ENCODE data around the gene OCLN. TPM values are rescaled to one million over a fixed set of nuclear protein-coding genes. Genes with fewer than 3 reads are reported as not detected.
A peak's percentile ranks its signal among the peaks of the same experiment; 100 is the strongest.
"Not testable (repeated sequence)": the region's sequence is repeated elsewhere in the genome, so short reads cannot be mapped to it uniquely, and the experiment has no call there.

Gene OCLN
- total and polyA plus RNA-seq, 5 donors from 2014 or later = 0.06 to 1.4 (median 0.09) TPM; not detected in 1

DNA sequence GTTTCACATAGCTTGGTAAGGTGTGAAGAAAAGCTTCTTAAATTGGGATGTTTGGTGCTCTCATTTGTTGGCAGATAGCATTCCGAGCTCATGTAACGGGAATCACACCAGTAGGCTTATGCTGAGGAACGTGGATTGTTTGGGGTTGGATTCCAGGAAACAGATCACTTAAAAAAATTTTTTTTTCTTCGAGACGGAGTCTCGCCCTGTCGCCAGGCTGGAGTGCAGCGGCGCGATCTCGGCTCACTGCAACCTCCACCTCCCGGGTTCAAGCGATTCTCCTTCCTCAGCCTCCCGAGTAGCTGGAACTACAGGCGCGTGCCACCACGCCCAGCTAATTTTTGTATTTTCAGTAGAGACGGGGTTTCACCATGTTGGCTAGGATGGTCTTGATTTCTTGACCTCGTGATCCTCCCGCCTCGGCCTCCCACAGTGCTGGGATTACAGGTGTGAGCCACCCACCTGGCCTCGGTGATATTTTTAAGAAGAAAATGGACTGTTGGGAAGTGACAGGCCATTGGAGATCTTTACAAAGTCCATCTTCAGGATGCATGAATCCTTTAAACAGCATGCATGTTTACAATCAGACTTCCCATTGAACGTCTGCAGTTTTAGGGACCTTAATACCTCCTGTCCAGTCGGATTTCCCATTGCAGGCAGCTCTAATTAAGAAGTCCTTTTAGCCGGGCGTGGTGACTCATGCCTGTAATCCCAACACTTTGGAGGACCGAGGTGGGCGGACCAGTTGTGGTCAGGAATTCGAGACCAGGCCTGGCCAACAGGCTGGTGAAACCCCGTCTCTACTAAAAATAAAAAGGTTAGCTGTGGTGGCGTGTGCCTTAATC lies 68.2 kb downstream of the OCLN start:
- H3K36me3 Mint-ChIP-seq; H3K9me3 Mint-ChIP-seq; H3K36me3 ChIP-seq (ENCODE audit: control insufficient read depth, insufficient read depth, low read length); H3K27ac ChIP-seq (ENCODE audit: insufficient read depth, low read length, poor library complexity, severe bottlenecking); H3K27me3 Mint-ChIP-seq; H3K4me1 ChIP-seq (ENCODE audit: control insufficient read depth, insufficient read depth, low read length, poor library complexity, severe bottlenecking); H3K27ac Mint-ChIP-seq; H3K9me3 ChIP-seq (ENCODE audit: control insufficient read depth in 2 of 2, low read length in 2 of 2); DNase-seq; H3K27me3 ChIP-seq (ENCODE audit: control insufficient read depth, insufficient read depth, low read length); H3K4me1 Mint-ChIP-seq; ATAC-seq (ENCODE audit: low read depth in 2 of 2): not testable (repeated sequence)
- H3K4me3 ChIP-seq (ENCODE audit: low read depth, low read length) = peak overlapping the region; percentile 41
- peak overlapping the region in 3 of 4 donors; percentile 47 to 56 (median 55) for H3K4me3 Mint-ChIP-seq

DNA sequence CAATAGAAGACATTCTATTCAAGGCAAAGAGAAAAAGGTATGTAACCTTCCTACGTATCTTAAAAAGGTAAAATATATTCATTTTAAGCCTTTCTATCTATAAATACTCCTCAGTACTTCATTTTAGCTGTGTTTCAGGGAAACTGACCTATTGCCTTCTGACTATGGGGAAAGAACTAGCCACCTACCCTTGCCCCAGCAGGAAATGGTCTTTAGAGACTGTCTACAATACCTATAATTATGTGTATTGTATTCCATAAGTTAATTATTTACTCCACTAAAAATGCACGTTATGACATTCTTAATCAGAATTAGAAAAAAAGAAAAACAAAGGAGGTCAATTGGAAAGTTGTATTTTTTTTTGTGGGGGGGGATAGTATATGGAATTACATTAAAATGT lies 73.6 kb downstream of the OCLN start:
- H3K9me3 ChIP-seq (ENCODE audit: control insufficient read depth in 2 of 2, low read length in 2 of 2); H3K36me3 ChIP-seq (ENCODE audit: control insufficient read depth, insufficient read depth, low read length); H3K9me3 Mint-ChIP-seq; DNase-seq; H3K4me3 Mint-ChIP-seq; ATAC-seq (ENCODE audit: low read depth in 2 of 2); H3K4me1 Mint-ChIP-seq; H3K27me3 ChIP-seq (ENCODE audit: control insufficient read depth, insufficient read depth, low read length); H3K27ac ChIP-seq (ENCODE audit: insufficient read depth, low read length, poor library complexity, severe bottlenecking); H3K4me3 ChIP-seq (ENCODE audit: low read depth, low read length); H3K27me3 Mint-ChIP-seq; H3K27ac Mint-ChIP-seq; H3K36me3 Mint-ChIP-seq; H3K4me1 ChIP-seq (ENCODE audit: control insufficient read depth, insufficient read depth, low read length, poor library complexity, severe bottlenecking): not testable (repeated sequence)

GRCh38 chr5:69568072-69568471 lies 75.5 kb downstream of the OCLN start:
- not testable (repeated sequence) for H3K4me3 ChIP-seq (ENCODE audit: low read depth, low read length); H3K36me3 ChIP-seq (ENCODE audit: control insufficient read depth, insufficient read depth, low read length); H3K27ac ChIP-seq (ENCODE audit: insufficient read depth, low read length, poor library complexity, severe bottlenecking); H3K27ac Mint-ChIP-seq; H3K9me3 Mint-ChIP-seq; H3K4me1 Mint-ChIP-seq; H3K4me3 Mint-ChIP-seq; ATAC-seq (ENCODE audit: low read depth in 2 of 2); H3K27me3 Mint-ChIP-seq; H3K27me3 ChIP-seq (ENCODE audit: control insufficient read depth, insufficient read depth, low read length); H3K4me1 ChIP-seq (ENCODE audit: control insufficient read depth, insufficient read depth, low read length, poor library complexity, severe bottlenecking); H3K9me3 ChIP-seq (ENCODE audit: control insufficient read depth in 2 of 2, low read length in 2 of 2); H3K36me3 Mint-ChIP-seq; DNase-seq

DNA sequence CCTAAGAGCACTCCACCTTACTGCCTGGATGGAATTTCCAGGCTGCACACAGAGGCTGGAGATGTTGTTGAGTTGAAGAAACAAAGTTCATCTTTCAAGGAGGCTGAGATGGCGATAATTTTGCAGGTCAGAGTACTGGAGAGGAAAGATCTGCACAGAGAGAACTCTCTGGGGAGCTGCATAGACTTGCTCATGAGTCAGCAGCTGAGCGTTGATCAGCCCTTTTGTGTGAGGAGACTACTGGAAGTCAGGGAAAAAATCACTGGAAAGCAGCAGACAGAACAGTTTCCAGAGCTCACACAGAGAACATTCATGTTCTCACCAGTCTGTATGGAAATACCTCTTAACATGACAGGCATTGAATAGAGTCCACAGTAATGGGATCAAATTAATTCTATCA lies 90.8 kb downstream of the OCLN start:
- not testable (repeated sequence) for H3K4me3 ChIP-seq (ENCODE audit: low read depth, low read length); H3K9me3 ChIP-seq (ENCODE audit: control insufficient read depth in 2 of 2, low read length in 2 of 2); H3K27me3 ChIP-seq (ENCODE audit: control insufficient read depth, insufficient read depth, low read length); H3K4me1 ChIP-seq (ENCODE audit: control insufficient read depth, insufficient read depth, low read length, poor library complexity, severe bottlenecking); ATAC-seq (ENCODE audit: low read depth in 2 of 2); H3K36me3 Mint-ChIP-seq; H3K4me1 Mint-ChIP-seq; H3K36me3 ChIP-seq (ENCODE audit: control insufficient read depth, insufficient read depth, low read length); H3K27ac ChIP-seq (ENCODE audit: insufficient read depth, low read length, poor library complexity, severe bottlenecking); H3K27me3 Mint-ChIP-seq; H3K27ac Mint-ChIP-seq; H3K9me3 Mint-ChIP-seq; DNase-seq; H3K4me3 Mint-ChIP-seq

GRCh38 chr5:69596114-69596840 lies 103.7 kb downstream of the OCLN start:
- H3K27me3 ChIP-seq (ENCODE audit: control insufficient read depth, insufficient read depth, low read length); H3K4me3 ChIP-seq (ENCODE audit: low read depth, low read length); H3K9me3 ChIP-seq (ENCODE audit: control insufficient read depth in 2 of 2, low read length in 2 of 2); H3K4me1 Mint-ChIP-seq; H3K9me3 Mint-ChIP-seq; DNase-seq; H3K27ac ChIP-seq (ENCODE audit: insufficient read depth, low read length, poor library complexity, severe bottlenecking); H3K36me3 Mint-ChIP-seq; H3K27me3 Mint-ChIP-seq; H3K27ac Mint-ChIP-seq; H3K36me3 ChIP-seq (ENCODE audit: control insufficient read depth, insufficient read depth, low read length); H3K4me1 ChIP-seq (ENCODE audit: control insufficient read depth, insufficient read depth, low read length, poor library complexity, severe bottlenecking); H3K4me3 Mint-ChIP-seq: not testable (repeated sequence)
- ATAC-seq (ENCODE audit: low read depth in 2 of 2) = peak in 1 of 2 donors; percentile 44

DNA sequence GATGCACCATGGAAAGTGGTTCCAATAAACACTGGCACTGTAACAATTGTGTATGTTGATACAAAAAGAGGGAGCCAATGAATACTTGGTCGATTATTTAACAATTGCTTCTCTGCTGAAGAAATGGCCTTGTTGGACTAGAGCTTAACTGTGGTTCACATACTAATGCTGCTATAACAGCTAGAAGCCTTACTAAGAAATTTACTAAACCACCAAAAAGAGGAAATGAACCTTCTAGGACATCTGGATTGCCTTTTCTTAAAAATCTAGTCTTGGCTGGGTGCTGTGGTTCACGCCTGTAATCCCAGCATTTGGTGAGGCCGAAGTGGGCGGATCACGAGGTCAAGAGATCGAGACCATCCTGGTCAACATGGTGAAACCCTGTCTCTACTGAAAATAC lies 109.4 kb downstream of the OCLN start:
- H3K4me3 ChIP-seq (ENCODE audit: low read depth, low read length); ATAC-seq (ENCODE audit: low read depth in 2 of 2); H3K4me3 Mint-ChIP-seq; H3K4me1 ChIP-seq (ENCODE audit: control insufficient read depth, insufficient read depth, low read length, poor library complexity, severe bottlenecking); H3K27me3 Mint-ChIP-seq; H3K9me3 ChIP-seq (ENCODE audit: control insufficient read depth in 2 of 2, low read length in 2 of 2); H3K27ac ChIP-seq (ENCODE audit: insufficient read depth, low read length, poor library complexity, severe bottlenecking); H3K27me3 ChIP-seq (ENCODE audit: control insufficient read depth, insufficient read depth, low read length); DNase-seq; H3K9me3 Mint-ChIP-seq; H3K4me1 Mint-ChIP-seq; H3K36me3 ChIP-seq (ENCODE audit: control insufficient read depth, insufficient read depth, low read length); H3K27ac Mint-ChIP-seq; H3K36me3 Mint-ChIP-seq: not testable (repeated sequence)

- not testable (repeated sequence) for H3K27me3 Mint-ChIP-seq; H3K27ac Mint-ChIP-seq; H3K9me3 Mint-ChIP-seq; ATAC-seq (ENCODE audit: low read depth in 2 of 2); H3K36me3 ChIP-seq (ENCODE audit: control insufficient read depth, insufficient read depth, low read length); H3K4me1 Mint-ChIP-seq; DNase-seq; H3K36me3 Mint-ChIP-seq; H3K4me3 Mint-ChIP-seq; H3K4me3 ChIP-seq (ENCODE audit: low read depth, low read length); H3K4me1 ChIP-seq (ENCODE audit: control insufficient read depth, insufficient read depth, low read length, poor library complexity, severe bottlenecking); H3K27me3 ChIP-seq (ENCODE audit: control insufficient read depth, insufficient read depth, low read length); H3K27ac ChIP-seq (ENCODE audit: insufficient read depth, low read length, poor library complexity, severe bottlenecking); H3K9me3 ChIP-seq (ENCODE audit: control insufficient read depth in 2 of 2, low read length in 2 of 2)
Observed at GRCh38 chr5:69606839-69607238, 114.2 kb downstream of the OCLN start.
